HUES48 (cell line): ENCODE results near the gene CDKN3.
A peak's percentile ranks its signal among the peaks of the same experiment; 100 is the strongest.

Experiments
- H3K27ac ChIP-seq: one replicate; pipeline ENCODE4 v1.7.0; 2013; ENCODE audit warnings: low read depth, low read length, inconsistent platforms
- H3K27me3 ChIP-seq: 2 replicates; pipeline ENCODE4 v1.6.1; 2013; ENCODE audit warnings: mild to moderate bottlenecking, low read length; ENCODE audit not compliant: control insufficient read depth, insufficient read depth
- H3K36me3 ChIP-seq: 2 replicates; pipeline ENCODE4 v1.6.1; 2013; ENCODE audit warnings: low read length; ENCODE audit not compliant: control insufficient read depth, insufficient read depth
- H3K4me1 ChIP-seq: 2 replicates; pipeline ENCODE4 v1.6.1; 2013; ENCODE audit warnings: mild to moderate bottlenecking, low read length; ENCODE audit not compliant: control insufficient read depth, insufficient read depth
- H3K4me3 ChIP-seq: 2 replicates; pipeline ENCODE4 v1.5.1; 2013; ENCODE audit warnings: mild to moderate bottlenecking, low read depth, low read length
- H3K9ac ChIP-seq: 2 replicates; pipeline ENCODE4 v1.6.1; 2013; ENCODE audit warnings: mild to moderate bottlenecking, low read depth, low read length, moderate library complexity
- H3K9me3 ChIP-seq: 2 replicates; pipeline ENCODE4 v1.6.1; 2013; ENCODE audit warnings: low read length; ENCODE audit not compliant: control insufficient read depth, insufficient read depth

CDKN3 gene, protein sequence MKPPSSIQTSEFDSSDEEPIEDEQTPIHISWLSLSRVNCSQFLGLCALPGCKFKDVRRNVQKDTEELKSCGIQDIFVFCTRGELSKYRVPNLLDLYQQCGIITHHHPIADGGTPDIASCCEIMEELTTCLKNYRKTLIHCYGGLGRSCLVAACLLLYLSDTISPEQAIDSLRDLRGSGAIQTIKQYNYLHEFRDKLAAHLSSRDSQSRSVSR

DNA sequence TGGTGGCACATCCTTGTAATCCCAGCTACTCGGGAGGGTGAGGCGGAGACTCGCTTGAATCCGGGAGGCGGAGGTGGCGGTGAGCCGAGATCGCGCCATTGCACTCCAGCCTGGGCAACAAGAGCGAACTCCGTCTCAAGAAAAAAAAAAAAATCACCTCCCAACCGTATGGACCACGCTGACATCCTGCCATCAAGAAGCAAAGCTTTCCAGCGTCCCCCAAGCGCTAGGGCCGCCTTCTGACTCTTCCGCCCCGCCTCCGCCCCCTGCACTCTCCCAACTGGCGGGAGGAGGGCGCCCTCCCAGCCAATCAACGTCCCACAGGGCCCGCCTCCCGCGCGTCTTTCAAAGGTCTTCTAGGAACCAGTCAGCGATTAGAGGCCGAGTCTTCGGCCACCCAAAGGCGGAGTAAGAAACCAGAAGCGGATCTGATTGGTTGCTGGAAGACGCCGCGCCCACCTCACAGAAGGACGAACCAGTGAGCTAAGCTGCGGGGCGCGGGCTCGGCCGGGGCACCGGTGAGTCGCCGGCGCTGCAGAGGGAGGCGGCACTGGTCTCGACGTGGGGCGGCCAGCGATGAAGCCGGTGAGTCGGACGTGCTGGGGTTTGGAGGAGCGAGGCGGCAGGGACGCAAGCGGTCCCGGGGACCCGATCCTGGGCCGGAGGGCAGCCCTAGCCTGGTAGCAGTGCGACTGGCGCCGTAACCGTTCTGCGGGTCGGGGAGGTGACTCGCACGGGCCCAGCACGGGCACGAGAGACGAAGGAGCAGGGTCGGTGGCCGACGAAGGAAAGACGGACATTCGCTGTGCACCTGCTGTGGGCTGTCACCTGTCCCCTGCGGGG is at the start of gene CDKN3:
CDKN3 (plus strand) TSS at position 515 of the 843 bp plus-strand sequence; CDS start at position 577, 62 bp downstream.
- Histone ChIP-seq H3K36me3 (peaks cover 10% of the 10 kb centered on the region), H3K27ac (peak within 1 kb of the TSS; percentile 42), H3K4me3 (peak within 1 kb of the TSS; percentile 76), H3K4me1 (no peaks in the 10 kb centered on the region; the same call in 1 of the 2 replicates), H3K27me3 (peaks cover 9% of the 10 kb centered on the region; the same call in 1 of the 2 replicates), H3K9me3 (no peaks in the 10 kb centered on the region), H3K9ac (peak within 1 kb of the TSS; percentile 35; the same call in 1 of the 2 replicates)

DNA sequence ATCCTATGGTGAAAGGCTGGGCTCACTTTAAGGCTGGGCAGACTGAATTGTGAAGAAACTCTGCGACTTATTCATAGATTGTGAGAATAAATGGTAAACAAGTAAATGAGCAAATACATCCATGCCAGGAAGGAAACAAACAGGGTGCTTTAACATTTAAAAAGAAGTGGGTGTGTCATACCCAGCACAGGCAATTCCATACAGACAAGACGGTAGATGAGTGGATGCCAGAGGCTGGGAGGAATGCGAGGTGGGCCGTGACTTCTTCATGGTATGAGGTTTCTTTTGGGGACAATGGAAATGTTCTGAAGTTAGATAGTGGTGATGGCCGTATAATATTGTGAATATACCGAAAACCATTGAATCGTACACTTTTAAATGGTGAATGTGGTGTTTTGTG is 49.8 kb upstream of the CDKN3 start:
- Histone ChIP-seq H3K4me3 (no peak overlapping the region), H3K9ac (no peak overlapping the region), H3K4me1 (peaks cover 25% of the 10 kb centered on the region), H3K27me3 (no peaks in the 10 kb centered on the region), H3K27ac (no peak overlapping the region), H3K36me3 (no peaks in the 10 kb centered on the region), H3K9me3 (no peaks in the 10 kb centered on the region)

DNA sequence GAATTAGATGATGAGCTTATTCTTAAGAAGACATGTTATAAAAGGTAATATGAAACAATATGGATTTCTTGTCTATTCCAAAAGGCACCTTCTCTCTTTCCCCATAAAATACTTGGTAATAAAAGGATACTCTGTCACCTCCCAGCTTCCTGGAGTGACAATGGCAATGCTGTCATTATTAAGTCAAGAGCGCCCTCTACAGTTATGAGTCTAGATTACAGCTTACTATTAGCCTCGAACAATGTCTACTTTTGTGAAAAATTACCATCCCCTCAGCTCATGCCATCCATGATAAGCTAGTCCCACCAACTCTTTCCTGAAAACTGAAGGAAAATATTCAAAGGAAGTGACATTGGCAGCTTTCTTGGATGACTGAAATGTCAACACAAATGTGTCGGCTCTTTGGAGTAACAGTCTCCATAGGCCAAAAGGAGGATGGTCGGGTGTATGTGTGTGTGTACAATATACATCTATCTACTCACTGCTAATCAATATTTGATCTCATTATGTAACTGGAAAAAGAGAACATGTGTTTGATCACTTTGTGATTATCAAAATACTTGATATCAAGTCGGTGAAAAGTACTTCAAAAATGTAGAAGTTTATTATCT is 48.7 kb upstream of the CDKN3 start:
- Histone ChIP-seq H3K36me3 (no peaks in the 10 kb centered on the region), H3K27ac (no peak overlapping the region), H3K4me3 (no peak overlapping the region), H3K9me3 (no peaks in the 10 kb centered on the region), H3K9ac (no peak overlapping the region), H3K4me1 (peaks cover 25% of the 10 kb centered on the region), H3K27me3 (no peaks in the 10 kb centered on the region)

DNA sequence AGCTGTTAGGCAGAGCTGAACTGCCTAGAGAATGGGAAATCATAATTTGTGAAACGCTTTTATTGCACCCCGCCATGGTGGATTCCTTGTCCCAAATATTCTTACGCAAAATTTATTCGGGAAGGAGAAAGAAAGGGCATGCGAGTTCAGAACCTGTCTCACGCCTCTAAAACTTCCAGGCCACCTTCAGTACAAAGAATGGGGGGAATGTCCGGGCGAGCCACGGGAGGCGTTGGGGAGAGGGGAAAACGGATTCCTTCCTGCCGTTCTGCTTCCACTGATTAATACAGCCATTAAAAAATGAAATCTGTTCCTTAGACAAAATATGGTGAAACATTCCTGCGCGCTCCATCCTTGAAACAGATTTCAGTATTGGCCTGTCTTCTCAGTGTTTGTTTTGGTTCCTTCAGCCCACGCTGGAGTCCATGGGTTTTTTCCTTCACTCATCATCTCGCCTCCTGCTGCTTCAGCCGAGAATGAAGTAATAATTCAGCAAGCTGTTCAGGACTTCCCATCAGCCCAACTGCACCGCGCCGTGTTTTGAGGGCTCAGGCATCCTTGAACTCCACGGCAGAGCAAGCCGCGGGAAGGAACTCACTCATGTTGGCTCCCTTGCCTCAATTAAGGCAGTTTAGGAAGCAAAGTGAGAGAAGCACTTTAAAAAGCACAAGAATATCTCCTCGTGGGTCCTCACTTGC is 47.7 kb upstream of the CDKN3 start:
- H3K9ac ChIP-seq: no peak overlapping the region
- H3K9me3 ChIP-seq: peaks cover 5% of the 10 kb centered on the region; the same call in 1 of the 2 replicates
- no peak overlapping the region for H3K27ac ChIP-seq
- H3K27me3 ChIP-seq: no peaks in the 10 kb centered on the region
- H3K36me3 ChIP-seq: no peaks in the 10 kb centered on the region
- H3K4me3 ChIP-seq: no peak overlapping the region
- peaks cover 25% of the 10 kb centered on the region for H3K4me1 ChIP-seq

DNA sequence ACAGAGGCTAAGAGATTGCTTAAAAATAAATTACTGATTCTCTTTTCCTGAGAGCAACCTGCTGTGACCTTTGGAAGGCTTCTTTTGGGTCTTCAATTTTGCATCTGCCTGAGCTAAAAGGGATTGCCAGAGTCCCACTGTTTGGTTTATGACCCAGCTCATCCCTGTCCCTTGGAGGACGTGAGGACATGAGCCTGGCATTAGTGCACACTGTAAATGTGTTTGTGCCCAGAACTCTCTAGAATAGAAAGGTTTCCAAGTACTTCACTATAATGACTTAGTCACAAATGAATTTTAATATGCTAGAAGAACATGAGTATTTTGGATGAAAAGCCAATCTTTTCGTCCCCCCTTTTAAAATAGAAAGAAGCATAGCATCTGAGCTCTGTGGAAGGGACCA is 47.1 kb upstream of the CDKN3 start:
- H3K4me1 ChIP-seq: peaks cover 25% of the 10 kb centered on the region
- peaks cover 5% of the 10 kb centered on the region; the same call in 1 of the 2 replicates for H3K9me3 ChIP-seq
- no peaks in the 10 kb centered on the region for H3K27me3 ChIP-seq
- no peak overlapping the region for H3K4me3 ChIP-seq
- H3K27ac ChIP-seq: no peak overlapping the region
- no peak overlapping the region for H3K9ac ChIP-seq
- no peaks in the 10 kb centered on the region for H3K36me3 ChIP-seq

DNA sequence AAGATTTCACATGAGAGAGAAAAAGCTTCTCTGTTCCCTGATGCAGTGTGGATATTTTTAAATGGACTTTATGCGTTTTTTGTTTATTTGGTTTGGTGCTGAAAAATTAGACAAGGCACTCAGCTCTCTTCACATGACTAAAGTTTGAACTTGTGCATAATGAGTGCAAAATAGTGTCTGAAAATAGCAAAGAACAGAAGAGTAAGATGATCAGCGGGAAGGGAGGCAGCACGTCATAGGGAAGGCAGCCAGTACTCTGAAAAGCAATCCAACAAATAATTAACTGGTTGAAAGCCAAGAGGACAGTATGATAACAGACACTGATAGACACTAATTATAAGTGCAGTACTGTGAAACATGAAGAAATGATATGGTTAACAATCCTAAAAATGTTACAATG is 46.6 kb upstream of the CDKN3 start:
- Histone ChIP-seq H3K4me3 (no peak overlapping the region), H3K27ac (no peak overlapping the region), H3K27me3 (no peaks in the 10 kb centered on the region)

DNA sequence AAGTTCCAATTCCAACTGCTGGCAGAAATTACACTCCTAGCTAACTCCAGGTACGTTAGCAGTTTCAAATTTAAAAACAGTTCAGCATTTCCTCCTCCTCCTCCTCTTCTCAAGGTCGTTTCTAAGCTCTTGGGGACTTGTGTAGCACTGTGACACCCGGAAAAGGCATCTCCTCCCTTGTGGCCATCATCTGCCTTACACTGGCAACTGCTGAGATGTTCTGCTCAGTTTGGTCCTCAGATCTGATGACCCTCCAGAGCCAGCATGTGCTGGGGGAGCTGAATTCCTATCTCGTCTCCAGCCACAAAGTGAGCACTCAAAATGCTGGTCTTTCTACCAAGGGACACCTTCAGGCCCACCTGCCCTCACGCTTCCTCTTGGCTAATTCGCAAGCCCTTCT is 43.5 kb upstream of the CDKN3 start:
- Histone ChIP-seq H3K27me3 (no peaks in the 10 kb centered on the region), H3K27ac (no peak overlapping the region), H3K4me3 (no peak overlapping the region), H3K36me3 (no peaks in the 10 kb centered on the region), H3K9me3 (peaks cover 5% of the 10 kb centered on the region; the same call in 1 of the 2 replicates), H3K4me1 (peaks cover 14% of the 10 kb centered on the region), H3K9ac (no peak overlapping the region)

More for the DNA sequence above, 46.6 kb upstream of the CDKN3 start:
- H3K36me3 ChIP-seq: no peaks in the 10 kb centered on the region
- H3K9ac ChIP-seq: no peak overlapping the region
- H3K4me1 ChIP-seq: peaks cover 25% of the 10 kb centered on the region
- H3K9me3 ChIP-seq: peaks cover 5% of the 10 kb centered on the region; the same call in 1 of the 2 replicates

DNA sequence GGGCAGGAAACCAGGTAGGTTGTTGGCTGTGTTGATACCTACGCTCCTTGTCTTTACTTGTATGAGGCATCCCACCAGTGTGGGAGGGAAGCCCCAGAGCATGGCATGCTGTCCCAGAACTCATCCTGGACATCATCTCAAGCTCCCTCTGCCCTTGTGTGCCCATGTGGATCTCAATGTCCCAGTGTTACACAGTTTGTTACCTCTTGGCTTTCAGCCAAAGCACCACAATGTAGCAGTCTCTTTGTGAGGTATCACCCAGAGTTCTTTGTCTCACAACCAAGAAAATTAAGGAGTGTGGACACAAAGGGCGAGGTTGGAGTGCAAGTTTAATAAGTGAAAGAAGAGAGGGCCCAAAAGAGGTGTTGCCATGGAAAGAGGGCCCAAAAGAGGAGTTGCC is 43.1 kb upstream of the CDKN3 start:
- Histone ChIP-seq H3K4me1 (peaks cover 10% of the 10 kb centered on the region), H3K4me3 (no peak overlapping the region), H3K27ac (no peak overlapping the region), H3K9me3 (peaks cover 5% of the 10 kb centered on the region; the same call in 1 of the 2 replicates), H3K36me3 (no peaks in the 10 kb centered on the region), H3K9ac (no peak overlapping the region), H3K27me3 (no peaks in the 10 kb centered on the region)

DNA sequence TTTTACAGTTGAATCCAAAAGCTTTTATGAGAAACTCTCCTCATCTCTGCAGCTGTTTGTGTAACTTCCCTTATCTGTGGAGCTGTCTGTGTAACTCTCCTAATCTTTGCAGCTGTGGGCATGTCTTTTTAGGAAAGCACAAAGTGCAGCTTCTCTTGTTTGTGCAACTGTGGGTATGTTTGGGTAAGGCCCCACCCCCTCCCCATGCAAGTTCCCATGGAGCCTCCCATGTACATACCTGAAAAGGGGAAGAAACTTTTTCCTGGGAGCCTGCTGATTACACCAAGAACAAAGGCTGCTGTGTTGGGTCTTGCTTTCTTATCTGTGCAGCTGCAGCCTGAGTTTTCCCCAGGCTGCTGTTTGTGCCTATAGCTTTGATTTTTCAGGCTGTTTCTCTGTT is 42.7 kb upstream of the CDKN3 start:
- Histone ChIP-seq H3K9ac (no peak overlapping the region), H3K36me3 (no peaks in the 10 kb centered on the region)

DNA sequence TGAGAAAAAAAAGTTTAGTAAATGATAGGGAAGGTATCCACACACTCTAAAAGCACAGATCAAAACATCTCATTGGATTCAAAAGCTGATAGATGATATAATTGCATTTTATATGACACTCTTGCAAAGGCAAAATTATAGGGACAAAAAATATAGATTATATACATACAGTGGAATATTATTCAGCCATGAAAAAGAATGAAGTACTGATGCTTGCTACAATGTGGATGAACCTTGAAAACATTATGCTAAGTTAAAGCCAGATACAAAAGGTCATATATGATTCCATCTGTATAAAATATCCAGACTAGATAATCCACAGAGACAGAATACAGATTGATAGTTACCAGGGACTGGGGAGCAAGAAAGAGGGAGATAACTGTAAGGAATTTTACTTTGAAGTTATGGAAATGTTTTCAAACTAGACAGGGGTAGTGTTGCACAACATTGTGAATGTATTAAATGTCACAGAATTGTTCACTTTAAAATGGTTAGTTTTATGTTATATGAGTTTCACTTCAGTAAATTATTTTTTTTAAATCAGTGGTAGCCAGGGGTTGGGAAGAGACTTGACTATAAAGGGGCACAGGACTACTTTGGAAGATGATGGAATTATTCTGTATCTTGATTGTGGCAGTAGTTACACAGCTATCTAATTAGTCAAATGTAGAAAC is 41.7 kb upstream of the CDKN3 start:
- Histone ChIP-seq H3K9me3 (peaks cover 5% of the 10 kb centered on the region; the same call in 1 of the 2 replicates), H3K36me3 (no peaks in the 10 kb centered on the region), H3K9ac (no peak overlapping the region), H3K4me3 (no peak overlapping the region), H3K4me1 (peaks cover 5% of the 10 kb centered on the region; the same call in 1 of the 2 replicates), H3K27me3 (no peaks in the 10 kb centered on the region), H3K27ac (no peak overlapping the region)

More for the DNA sequence above, 42.7 kb upstream of the CDKN3 start:
- Histone ChIP-seq H3K27ac (no peak overlapping the region), H3K9me3 (peaks cover 5% of the 10 kb centered on the region; the same call in 1 of the 2 replicates), H3K4me1 (peaks cover 7% of the 10 kb centered on the region), H3K4me3 (no peak overlapping the region), H3K27me3 (no peaks in the 10 kb centered on the region)
